K562 (cell line): ENCODE results near the gene FBN1. TPM values are rescaled to one million over a fixed set of nuclear protein-coding genes. Genes with fewer than 3 reads are reported as not detected.

ENCODE experiments used
- ATAC-seq: fragments of 200-7000 bp; cut with Tn5 transposase; 3 replicates; pipeline ENCODE4 v1.9.1; 2020; ENCODE audit warnings: moderate library complexity
- BruUV-seq: library from RNA; stranded (reverse); fragments of 400-500 nt; replicated peaks from 2 replicates; lab custom pipeline; 2021; lab: Mats Ljungman, UMichigan
- CTCF ChIA-PET: fragments of 300-600 bp; formaldehyde crosslinking; extraction: SDS; loops from one replicate; lab custom pipeline; 2021; ENCODE audit warnings: low intra/inter-chr PET ratio; lab: Yijun Ruan, JAX
- POLR2A ChIA-PET: fragments of 300-600, 350-650 bp; sonication (Branson Sonifier 250); formaldehyde crosslinking; extraction: SDS; loops from one replicate; lab custom pipeline; 2021; ENCODE audit warnings: antibody characterized with exemption, inconsistent platforms; lab: Yijun Ruan, JAX
- DNase-seq, 4 experiments: peaks; one replicate each; pipeline versions ENCODE4 v3.0.0 to v3.0.0-alpha.2; 2011 to 2018; ENCODE audit warnings: low spot score in 3 of 4, mixed read lengths in 3 of 4; ENCODE audit errors: extremely low read depth in 1 of 4
- FAIRE-seq: peaks from 2 replicates; lab custom pipeline; 2011; peaks lifted over from hg19 to GRCh38; lab: Jason Lieb, UNC
- H2AFZ ChIP-seq: 2 replicates; pipeline ENCODE4 v1.6.0; 2011; ENCODE audit warnings: low read depth, low read length, control low read depth, inconsistent platforms
- H3K27ac ChIP-seq: fragments of 200-600 bp; 3 replicates; pipeline ENCODE4 v1.8.0; 2011; ENCODE audit warnings: low read depth, mild to moderate bottlenecking, control low read depth, inconsistent platforms, low read length, moderate library complexity, mixed read lengths; ENCODE audit errors: extremely low read depth
- H3K27me3 ChIP-seq, 2 experiments: fragments of 300-600 bp in 1 of 2; 2 replicates in 1 of 2; 3 replicates in 1 of 2; pipeline versions ENCODE4 v1.6.0 to v1.8.0; 2011; ENCODE audit warnings: inconsistent platforms in 2 of 2, low read length in 2 of 2, mild to moderate bottlenecking in 1 of 2, mixed read lengths in 1 of 2, moderate library complexity in 1 of 2; ENCODE audit not compliant: control insufficient read depth in 2 of 2, insufficient read depth in 2 of 2
- H3K36me3 ChIP-seq: fragments of 300-600 bp; 3 replicates; pipeline ENCODE4 v1.8.0; 2011; ENCODE audit warnings: mild to moderate bottlenecking, low read length, inconsistent platforms; ENCODE audit not compliant: control insufficient read depth, insufficient read depth
- H3K4me1 ChIP-seq, 2 experiments: fragments of 200-600 bp in 1 of 2; replicated peaks in 1 of 2; 2 replicates in 1 of 2; 3 replicates in 1 of 2; pipeline versions ENCODE4 v1.5.1 to v1.8.0; 2011; ENCODE audit warnings: inconsistent platforms in 2 of 2, low read length in 2 of 2, mild to moderate bottlenecking in 1 of 2, mixed read lengths in 1 of 2, moderate library complexity in 1 of 2; ENCODE audit not compliant: control insufficient read depth in 2 of 2, insufficient read depth in 2 of 2
- H3K4me2 ChIP-seq: 2 replicates; pipeline ENCODE4 v1.6.1; 2011; ENCODE audit warnings: low read length, control low read depth, inconsistent platforms, mixed read lengths; ENCODE audit not compliant: insufficient read depth
- H3K4me3 ChIP-seq: fragments of 200-600 bp; sonication (generic), shearing (Covaris generic); 2 replicates; pipeline ENCODE4 v1.5.1; 2016; ENCODE audit warnings: control low read depth, inconsistent platforms
- H3K79me2 ChIP-seq: fragments of 200-600 bp; 3 replicates; pipeline ENCODE4 v1.8.0; 2011; ENCODE audit warnings: low read length, inconsistent platforms; ENCODE audit not compliant: control insufficient read depth, insufficient read depth
- H3K9ac ChIP-seq, 2 experiments: 2 replicates each; pipeline versions ENCODE4 v1.6.0 to v1.6.1; 2011; ENCODE audit warnings: low read depth in 2 of 2, low read length in 2 of 2, control low read depth in 1 of 2, inconsistent platforms in 1 of 2, mild to moderate bottlenecking in 1 of 2, mixed read lengths in 1 of 2; ENCODE audit not compliant: insufficient read depth in 1 of 2
- H3K9me1 ChIP-seq: one replicate; pipeline ENCODE4 v1.6.0; 2011; ENCODE audit warnings: inconsistent platforms, mild to moderate bottlenecking, low read length, moderate library complexity; ENCODE audit not compliant: control insufficient read depth, insufficient read depth
- H3K9me3 ChIP-seq: replicated peaks from 2 replicates; pipeline ENCODE4 v1.5.1; 2011; ENCODE audit warnings: low read depth, low read length, inconsistent platforms; ENCODE audit not compliant: control insufficient read depth, insufficient read depth
- H4K20me1 ChIP-seq: replicated peaks from 2 replicates; pipeline ENCODE4 v1.6.1; 2011; ENCODE audit warnings: low read length, inconsistent platforms, mixed read lengths; ENCODE audit not compliant: control insufficient read depth, insufficient read depth
- ATF7 ChIP-seq: fragments of 450-650 bp; IDR thresholded peaks from 2 replicates; pipeline ENCODE4 v1.7.1; 2014; ENCODE audit warnings: mild to moderate bottlenecking, moderate library complexity
- CBX3 ChIP-seq, 2 experiments: IDR thresholded peaks; 1 replicate in 1 of 2; 2 replicates in 1 of 2; pipeline ENCODE4 v1.6.1; 2012; ENCODE audit warnings: inconsistent platforms in 2 of 2, low read length in 2 of 2, borderline replicate concordance in 1 of 2, control low read depth in 1 of 2
- CC2D1A ChIP-seq: fragments of 450-650 bp; IDR thresholded peaks from 2 replicates; pipeline ENCODE4 v1.6.1; 2017; ENCODE audit warnings: mild to moderate bottlenecking
- CEBPG ChIP-seq, 3 experiments: fragments of 200-800 bp in 1 of 3; sonication (Bioruptor generic) in 1 of 3; sonication (generic) in 1 of 3; formaldehyde crosslinking in 1 of 3; IDR thresholded peaks in 2 of 3; conservative IDR thresholded peaks in 1 of 3; 2 replicates each; pipeline versions ENCODE4 v1.6.1 to v1.8.0; 2016 to 2022; ENCODE audit warnings: missing compliant biosample characterization in 2 of 3, missing genetic modification characterization in 2 of 3, mild to moderate bottlenecking in 1 of 3, missing genetic modification reagents in 1 of 3
- CREBBP ChIP-seq: IDR thresholded peaks from one replicate; pipeline ENCODE4 v1.6.1; 2012; ENCODE audit warnings: low read depth, mild to moderate bottlenecking, control low read depth, inconsistent platforms, low read length
- CTBP1 ChIP-seq: fragments of 450-650 bp; IDR thresholded peaks from 2 replicates; pipeline ENCODE4 v1.6.1; 2016; ENCODE audit warnings: borderline replicate concordance
- DLX4 ChIP-seq: fragments of 250-450 bp; sonication (Bioruptor Pico); IDR thresholded peaks from 2 replicates; pipeline ENCODE4 v1.6.1; 2021; ENCODE audit warnings: mild to moderate bottlenecking
- ELF1 ChIP-seq: fragments of 200-800 bp; sonication (Bioruptor generic); IDR thresholded peaks from 2 replicates; pipeline ENCODE4 v1.6.1; 2016; ENCODE audit warnings: missing genetic modification characterization, missing compliant biosample characterization
- EZH2 ChIP-seq: IDR thresholded peaks from 2 replicates; pipeline ENCODE4 v1.6.1; 2012; ENCODE audit warnings: low read depth, mild to moderate bottlenecking, inconsistent platforms, low read length, borderline replicate concordance
- GTF2B ChIP-seq: IDR thresholded peaks from 2 replicates; pipeline ENCODE4 v1.6.1; 2011; ENCODE audit not compliant: insufficient read length; ENCODE audit errors: extremely low read depth
- KHSRP ChIP-seq: fragments of 450-650 bp; IDR thresholded peaks from 2 replicates; pipeline ENCODE4 v1.6.1; 2017
- MAFF ChIP-seq: IDR thresholded peaks from 2 replicates; pipeline ENCODE4 v1.6.1; 2012; ENCODE audit warnings: low read length, improper control_type of control experiment
- MEIS2 ChIP-seq: fragments of 450-650 bp; IDR thresholded peaks from 2 replicates; pipeline ENCODE4 v1.6.1; 2014; ENCODE audit warnings: mild to moderate bottlenecking; ENCODE audit not compliant: partially characterized antibody
- NCOR1 ChIP-seq: fragments of 450-650 bp; IDR thresholded peaks from 2 replicates; pipeline ENCODE4 v1.6.1; 2016; ENCODE audit warnings: mild to moderate bottlenecking, moderate library complexity
- NFATC3 ChIP-seq: fragments of 450-650 bp; IDR thresholded peaks from 2 replicates; pipeline ENCODE4 v1.6.1; 2017; ENCODE audit warnings: mild to moderate bottlenecking
- NR1H2 ChIP-seq: sonication (generic); formaldehyde crosslinking; IDR thresholded peaks from 2 replicates; pipeline ENCODE4 v1.4.0; 2020; ENCODE audit warnings: mild to moderate bottlenecking, missing genetic modification reagents
- PHF20 ChIP-seq: fragments of 450-650 bp; IDR thresholded peaks from 2 replicates; pipeline ENCODE4 v1.6.1; 2018; ENCODE audit not compliant: partially characterized antibody
- SMARCA5 ChIP-seq: fragments of 450-650 bp; IDR thresholded peaks from 2 replicates; pipeline ENCODE4 v1.6.1; 2016
- SRSF9 ChIP-seq: fragments of 200-400 bp; formaldehyde crosslinking; IDR thresholded peaks from 2 replicates; pipeline ENCODE4 v1.6.1; 2017; ENCODE audit warnings: low read depth, low read length, borderline replicate concordance
- ZNF398 ChIP-seq: fragments of 250-450 bp; sonication (Bioruptor Pico); IDR thresholded peaks from 2 replicates; pipeline ENCODE4 v1.8.0; 2021; ENCODE audit warnings: moderate library complexity, mild to moderate bottlenecking, inconsistent platforms
- ZNF445 ChIP-seq: fragments of 250-450 bp; sonication (Bioruptor Pico); IDR thresholded peaks from 2 replicates; pipeline ENCODE4 v1.4.0; 2020; ENCODE audit warnings: low read depth, mild to moderate bottlenecking, moderate library complexity
- WGBS: fragments of 100-300 bp; shearing (Covaris generic); methylation state at CpG from one replicate; pipeline ENCODE4 v1.1.6; 2016; ENCODE audit warnings: low coverage, mixed read lengths; ENCODE audit not compliant: insufficient coverage; ENCODE audit errors: missing lambda C conversion rate; 5-methylcytosine and 5-hydroxymethylcytosine counted together
- in situ Hi-C: fragments of 300-500 bp; cut with MboI; formaldehyde crosslinking; loops from 4 replicates; pipeline ENCODE4 v1.15.0; 2018; ENCODE audit warnings: inconsistent platforms, mixed read lengths
- intact Hi-C: fragments of 100-400 bp; cut with micrococcal nuclease; formaldehyde crosslinking; loops from 2 replicates; pipeline ENCODE4 v1.14.2; 2022
- polyA plus RNA-seq, 8 experiments: library from polyadenylated mRNA; depleted of rRNA in 4 of 8; stranded (reverse) in 5 of 8; unstranded in 3 of 8; fragments of >200 nt; fragmentation: Nextera tagmentation in 2 of 8; fragmentation: Illumina TruSeq in 1 of 8; extraction: Ambion mirVana in 2 of 8; extraction: Trizol in 1 of 8; gene quantifications; 2 replicates each; pipeline versions ENCODE4 v1.2.1 to v1.2.3, GENCODE V29; 2011 to 2014; ENCODE audit warnings: inconsistent platforms in 1 of 8, missing spikeins in 1 of 8
- total RNA-seq, 7 experiments: library from RNA; depleted of rRNA in 6 of 7; stranded (reverse); fragments of >200 nt in 6 of 7; fragmentation: Illumina TruSeq in 2 of 7; extraction: Trizol in 2 of 7; gene quantifications; 2 replicates each; pipeline versions ENCODE4 v1.2.1 to v1.2.3, GENCODE V29; 2011 to 2021; ENCODE audit warnings: low replicate concordance in 1 of 7

FBN1 gene
- total and polyA plus RNA-seq, 9 of the 15 experiments (the other 6 are each of a cell fraction or from before 2014, with no cell fraction given) = 0.15 to 1.2 (median 0.60) TPM

GRCh38 chr15:48579945-48580671, 65.4 kb downstream of the FBN1 start:
- intact Hi-C loops (no loop called here), in situ Hi-C loops (no loop called here)
- ATAC-seq = peak; percentile 94
- H4K20me1 ChIP-seq = no peaks in the 10 kb centered on the region
- ChIA-PET POLR2A (interaction anchor here (0.6 to 1.5 kb wide), 7 partner anchors 8 to 1777 kb away, joined by 3 to 6 read pairs (median 3); no protein-coding TSS in a partner anchor), CTCF (interaction anchor here (0.6 kb wide), 1 partner anchor 276 kb away, joined by 3 read pairs; no protein-coding TSS in a partner anchor)
- peak overlapping the region; percentile 75 for H2AFZ ChIP-seq
- H3K9ac ChIP-seq = 0 out of 4 replicates have a peak overlapping the region, but pooled peaks of 1 of the 2 experiments have one; percentile 9
- H3K4me1 ChIP-seq = peaks cover 0 to 18% of the 10 kb centered on the region in 2 experiments; a peak in 3 of 5 replicates
- peak overlapping the region; percentile 55 for H3K27ac ChIP-seq
- H3K9me1 ChIP-seq = no peaks in the 10 kb centered on the region
- H3K9me3 ChIP-seq = no peaks in the 10 kb centered on the region
- no peaks in the 10 kb centered on the region for H3K36me3 ChIP-seq
- WGBS = under 1% methylated on average over 8 of the region's 8 CpGs
- no TSS peak for BruUV-seq
- peak overlapping the region; percentile 43 for H3K4me2 ChIP-seq
- H3K4me3 ChIP-seq = no peak overlapping the region
- peak in 2 of 4 experiments; percentile 79 to 88 for DNase-seq
- H3K79me2 ChIP-seq = no peaks in the 10 kb centered on the region
- no peaks in the 10 kb centered on the region for H3K27me3 ChIP-seq
- peak; percentile 91 for FAIRE-seq
- TF ChIP-seq CTBP1 = peak; percentile 87; the same call in 1 of the 2 replicates
- TF ChIP-seq CC2D1A = peak; percentile 82; the same call in 1 of the 2 replicates
- peak; percentile 94 for TF ChIP-seq MEIS2
- TF ChIP-seq SMARCA5 = no peak
- TF ChIP-seq CREBBP = no peak
- TF ChIP-seq ELF1 (tag) = no peak
- peak; percentile 23; the same call in 1 of the 2 replicates for TF ChIP-seq MAFF
- no peak for TF ChIP-seq EZH2
- no peak for TF ChIP-seq CBX3 (IDR thresholded peaks at IDR 0.05; ENCODE audit: borderline replicate concordance in 1 of 2, low read length in 2 of 2)
- no peak for TF ChIP-seq PHF20
- TF ChIP-seq KHSRP = no peak
- no peak for TF ChIP-seq SRSF9
- no peak for TF ChIP-seq ZNF398 (CRISPR knock-in tag)
- no peak for TF ChIP-seq NR1H2 (CRISPR knock-in tag)
- no peak for TF ChIP-seq GTF2B
- no peak for TF ChIP-seq CEBPG (CRISPR knock-in tag; IDR thresholded peaks at IDR 0.05)
- peak in 1 of 2 experiments; percentile 52; a peak in 1 of 4 replicates for TF ChIP-seq CEBPG (tag; conservative IDR thresholded peaks at IDR 0.05 in 1 of 2, IDR thresholded peaks at IDR 0.05 in 1 of 2)
- TF ChIP-seq DLX4 = no peak
- peak; percentile 93 for TF ChIP-seq NCOR1
- peak; percentile 55; the same call in 1 of the 2 replicates for TF ChIP-seq ATF7
- no peak for TF ChIP-seq NFATC3
- TF ChIP-seq ZNF445 (CRISPR knock-in tag) = no peak
